HEK293T (cell line): ENCODE measurements around the gene EXOC3L1.
A peak's percentile ranks its signal among the peaks of the same experiment; 100 is the strongest.

ENCODE experiments used
- CTCF ChIA-PET: fragments of 350-600 bp; formaldehyde crosslinking; extraction: SDS; loops from one replicate; lab custom pipeline; 2021; ENCODE audit warnings: antibody characterized with exemption, inconsistent platforms; lab: Yijun Ruan, JAX
- POLR2A ChIA-PET: fragments of 350-600 bp; formaldehyde crosslinking; extraction: SDS; loops from one replicate; lab custom pipeline; 2020; ENCODE audit warnings: antibody characterized with exemption, inconsistent platforms; lab: Yijun Ruan, JAX
- DNase-seq: peaks from one replicate; pipeline ENCODE4 v3.0.0; 2012; ENCODE audit warnings: mixed read lengths; ENCODE audit errors: extremely low spot score
- ARNT ChIP-seq: fragments of 450-650 bp; IDR thresholded peaks from 2 replicates; pipeline ENCODE4 v1.6.1; 2017; ENCODE audit warnings: mild to moderate bottlenecking
- BHLHE40 ChIP-seq: fragments of 450-650 bp; IDR thresholded peaks from 2 replicates; pipeline ENCODE4 v1.6.1; 2016; ENCODE audit warnings: mild to moderate bottlenecking, moderate library complexity, borderline replicate concordance
- CTBP1 ChIP-seq: fragments of 450-650 bp; IDR thresholded peaks from 2 replicates; pipeline ENCODE4 v1.6.1; 2016; ENCODE audit warnings: borderline replicate concordance
- ELF4 ChIP-seq: fragments of 450-650 bp; IDR thresholded peaks from 2 replicates; pipeline ENCODE4 v1.6.1; 2017; ENCODE audit warnings: antibody characterized with exemption
- FOXA1 ChIP-seq: fragments of 450-650 bp; IDR thresholded peaks from 2 replicates; pipeline ENCODE4 v1.6.1; 2016; ENCODE audit warnings: mild to moderate bottlenecking
- FOXK2 ChIP-seq: fragments of 450-650 bp; IDR thresholded peaks from 2 replicates; pipeline ENCODE4 v1.6.1; 2016; ENCODE audit warnings: mild to moderate bottlenecking
- FOXM1 ChIP-seq: fragments of 450-650 bp; IDR thresholded peaks from 2 replicates; pipeline ENCODE4 v1.6.1; 2017; ENCODE audit warnings: mild to moderate bottlenecking, borderline replicate concordance
- HDGF ChIP-seq: fragments of 450-650 bp; IDR thresholded peaks from 2 replicates; pipeline ENCODE4 v1.6.1; 2017; ENCODE audit warnings: antibody characterized with exemption, borderline replicate concordance
- L3MBTL2 ChIP-seq: fragments of 450-650 bp; conservative IDR thresholded peaks from 2 replicates; pipeline ENCODE4 v1.6.1; 2016; ENCODE audit warnings: mild to moderate bottlenecking
- LEF1 ChIP-seq: fragments of 450-650 bp; IDR thresholded peaks from 2 replicates; pipeline ENCODE4 v1.6.1; 2017; ENCODE audit warnings: mild to moderate bottlenecking, borderline replicate concordance
- NFRKB ChIP-seq: fragments of 450-650 bp; IDR thresholded peaks from 2 replicates; pipeline ENCODE4 v1.6.1; 2016; ENCODE audit warnings: mild to moderate bottlenecking, moderate library complexity
- PKNOX1 ChIP-seq: fragments of 450-650 bp; IDR thresholded peaks from 2 replicates; pipeline ENCODE4 v1.6.1; 2016
- SP1 ChIP-seq: fragments of 450-650 bp; IDR thresholded peaks from 2 replicates; pipeline ENCODE4 v1.6.1; 2017
- SUZ12 ChIP-seq: fragments of 450-650 bp; IDR thresholded peaks from 2 replicates; pipeline ENCODE4 v1.6.1; 2016; ENCODE audit warnings: mild to moderate bottlenecking
- TARDBP ChIP-seq: fragments of 450-650 bp; IDR thresholded peaks from 2 replicates; pipeline ENCODE4 v1.6.1; 2016
- ZNF384 ChIP-seq: fragments of 450-650 bp; IDR thresholded peaks from 2 replicates; pipeline ENCODE4 v1.6.1; 2016

Gene EXOC3L1

GRCh38 chr16:67163164-67163998, 26.6 kb downstream of the EXOC3L1 start:
- no peak for TF ChIP-seq FOXM1
- no peak for TF ChIP-seq ZNF384
- TF ChIP-seq PKNOX1, result no peak
- TF ChIP-seq CTBP1, result no peak
- TF ChIP-seq TARDBP, result no peak
- TF ChIP-seq HDGF, result no peak
- TF ChIP-seq SUZ12, result no peak
- no peak for TF ChIP-seq BHLHE40
- no peak for TF ChIP-seq ARNT
- TF ChIP-seq LEF1, result no peak
- no peak for TF ChIP-seq L3MBTL2
- TF ChIP-seq NFRKB, result no peak
- no peak for TF ChIP-seq FOXK2
- TF ChIP-seq FOXA1, result no peak
- no peak for TF ChIP-seq ELF4
- ChIA-PET CTCF (interaction anchor here (0.6 kb wide), 1 partner anchor 12 kb away, joined by 3 read pairs; no protein-coding TSS in a partner anchor), POLR2A (no interaction called here)
- no peak for DNase-seq

GRCh38 chr16:67162506-67163163, 27.3 kb downstream of the EXOC3L1 start:
- CTCF ChIA-PET, result interaction anchor here (0.6 kb wide), 1 partner anchor 13 kb away, joined by 3 read pairs; no protein-coding TSS in a partner anchor
- POLR2A ChIA-PET, result interaction anchor here (0.9 kb wide), 1 partner anchor 8 kb away, joined by 6 read pairs; the partner anchor contains the start of gene NOL3
- DNase-seq, result no peak
- TF ChIP-seq SUZ12 (no peak), CTBP1 (no peak), FOXK2 (no peak), SP1 (no peak), BHLHE40 (no peak), ZNF384 (no peak), NFRKB (no peak), ELF4 (no peak), HDGF (no peak), TARDBP (no peak), LEF1 (no peak), FOXM1 (no peak), L3MBTL2 (no peak), ARNT (no peak), FOXA1 (no peak), PKNOX1 (no peak)

GRCh38 chr16:67161595-67162058, 28.3 kb downstream of the EXOC3L1 start:
- DNase-seq, result no peak
- CTCF ChIA-PET, result interaction anchor here (3.1 kb wide), 1 partner anchor 8 kb away, joined by 19 read pairs; the partner anchor contains the start of gene NOL3
- POLR2A ChIA-PET, result interaction anchor here (0.9 kb wide), 1 partner anchor 9 kb away, joined by 6 read pairs; the partner anchor contains the start of gene NOL3
- TF ChIP-seq FOXM1, result no peak
- no peak for TF ChIP-seq LEF1
- TF ChIP-seq ZNF384, result no peak
- TF ChIP-seq HDGF, result no peak
- TF ChIP-seq L3MBTL2, result no peak

DNA sequence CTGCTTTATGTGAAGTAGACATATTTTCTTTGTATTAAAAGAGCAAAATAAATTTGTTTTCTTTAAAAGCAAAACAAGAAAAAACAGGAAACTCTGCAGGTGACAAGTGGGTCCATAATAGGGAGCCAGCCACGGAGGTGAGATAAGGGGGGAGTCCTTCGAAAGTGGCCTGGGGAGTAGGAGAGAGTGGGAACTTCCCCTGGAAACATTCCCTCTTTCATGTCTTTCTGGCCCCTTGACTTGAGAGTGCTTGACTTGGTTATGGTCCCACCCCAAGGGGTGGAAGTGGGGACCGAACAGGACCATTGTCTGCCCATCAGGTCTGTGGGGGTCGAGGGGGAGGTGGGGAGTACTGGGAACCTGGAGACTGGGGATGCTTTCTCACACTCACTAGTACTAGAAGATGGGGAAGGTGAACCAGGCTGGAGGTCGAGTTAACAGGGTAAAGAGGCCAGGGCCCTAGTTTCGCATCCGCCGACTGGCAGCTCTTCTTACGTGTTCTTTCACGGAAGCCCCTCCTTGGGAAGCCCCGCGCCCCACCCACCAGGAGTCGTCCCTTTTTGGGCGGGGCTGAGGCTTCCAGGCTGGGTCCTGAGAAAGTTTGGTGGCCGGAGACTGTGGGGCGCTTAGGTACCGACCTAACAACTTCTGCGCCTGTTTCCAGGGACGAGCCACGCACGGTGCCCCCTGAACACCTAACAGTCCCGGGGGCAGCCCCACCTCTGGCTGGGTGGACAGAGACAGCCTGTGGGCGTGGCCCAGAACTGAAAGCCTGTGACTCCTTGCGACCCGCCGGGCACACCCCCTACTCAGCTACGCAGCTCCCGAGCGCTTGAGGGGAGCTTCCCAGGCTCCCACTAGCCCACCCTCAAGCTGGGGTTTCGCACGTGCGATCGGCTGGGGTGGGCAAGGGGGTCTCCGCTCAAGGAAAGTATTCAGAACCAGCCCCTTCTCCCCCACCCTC, 31.0 kb downstream of the EXOC3L1 start:
- TF ChIP-seq TARDBP (no peak), L3MBTL2 (peak; percentile 15)
- ChIA-PET CTCF (interaction anchor here (0.7 to 3.1 kb wide), 4 partner anchors 11 to 264 kb away, joined by 3 to 19 read pairs (median 6); partner anchors contain the start of gene NOL3), POLR2A (interaction anchor here (0.6 to 1.9 kb wide), 6 partner anchors 16 to 146 kb away, joined by 3 to 6 read pairs (median 3); no protein-coding TSS in a partner anchor)
- no peak for DNase-seq

DNA sequence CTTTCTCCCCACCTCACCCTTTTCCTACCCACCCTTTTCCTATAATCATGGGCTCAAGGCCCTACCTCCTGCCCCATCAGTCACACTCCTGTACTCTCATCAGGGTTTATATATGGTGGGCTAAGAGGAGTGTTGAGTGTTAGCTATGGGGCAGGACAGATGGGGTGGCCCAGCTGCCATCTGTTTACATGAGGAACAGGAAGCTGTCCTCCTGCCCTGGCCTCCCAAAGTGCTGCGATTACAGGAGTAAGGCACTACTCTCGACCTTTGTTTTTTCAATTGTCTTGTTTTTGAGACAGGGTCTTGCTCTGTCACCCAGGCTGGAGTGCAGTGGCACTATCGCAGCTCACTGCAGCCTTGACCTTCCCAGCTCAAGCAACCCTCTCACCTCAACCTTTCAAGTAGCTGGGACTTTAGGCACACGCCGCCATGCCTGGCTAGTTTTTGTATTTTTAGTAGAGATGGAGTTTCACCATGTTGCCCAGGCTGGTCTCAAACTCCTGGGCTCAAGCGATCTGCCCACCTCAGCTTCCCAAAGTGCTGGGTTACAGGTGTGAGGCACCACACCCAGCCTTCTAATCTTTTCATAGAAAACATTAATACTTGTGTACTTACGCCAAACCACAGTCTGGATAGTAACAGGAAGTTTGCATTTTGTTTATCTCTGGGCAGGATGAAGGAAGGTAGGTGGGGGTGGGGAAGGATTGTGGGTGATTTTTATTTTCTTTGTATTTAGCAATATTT, 31.9 kb downstream of the EXOC3L1 start:
- ChIA-PET CTCF (interaction anchor here (0.7 to 3.1 kb wide), 7 partner anchors 11 to 140 kb away, joined by 3 to 19 read pairs (median 5); partner anchors contain the start of gene NOL3), POLR2A (interaction anchor here (0.6 to 1.6 kb wide), 5 partner anchors 13 to 145 kb away, joined by 3 to 4 read pairs (median 3); partner anchors contain the start of gene NOL3)
- DNase-seq, result no peak
- no peak for TF ChIP-seq LEF1
- TF ChIP-seq SUZ12, result no peak
- no peak for TF ChIP-seq ARNT
- no peak for TF ChIP-seq L3MBTL2
- no peak for TF ChIP-seq FOXA1
- no peak for TF ChIP-seq ELF4
- TF ChIP-seq FOXK2, result no peak
- no peak for TF ChIP-seq FOXM1
- TF ChIP-seq PKNOX1, result no peak
- no peak for TF ChIP-seq SP1
- TF ChIP-seq HDGF, result no peak
- TF ChIP-seq NFRKB, result no peak
- no peak for TF ChIP-seq CTBP1
- no peak for TF ChIP-seq BHLHE40
- no peak for TF ChIP-seq ZNF384
